GM12873 (cell line): ENCODE measurements around the gene AIFM2.

ENCODE experiments used
- TF ChIP-seq, protein P1 (sequence below): IDR thresholded peaks from 2 replicates; pipeline ENCODE4 v1.5.1; 2012; ENCODE audit warnings: low read depth, mild to moderate bottlenecking, moderate library complexity, low read length, control low read depth; ENCODE audit not compliant: insufficient read depth; ENCODE audit errors: missing control alignments

Gene AIFM2

DNA sequence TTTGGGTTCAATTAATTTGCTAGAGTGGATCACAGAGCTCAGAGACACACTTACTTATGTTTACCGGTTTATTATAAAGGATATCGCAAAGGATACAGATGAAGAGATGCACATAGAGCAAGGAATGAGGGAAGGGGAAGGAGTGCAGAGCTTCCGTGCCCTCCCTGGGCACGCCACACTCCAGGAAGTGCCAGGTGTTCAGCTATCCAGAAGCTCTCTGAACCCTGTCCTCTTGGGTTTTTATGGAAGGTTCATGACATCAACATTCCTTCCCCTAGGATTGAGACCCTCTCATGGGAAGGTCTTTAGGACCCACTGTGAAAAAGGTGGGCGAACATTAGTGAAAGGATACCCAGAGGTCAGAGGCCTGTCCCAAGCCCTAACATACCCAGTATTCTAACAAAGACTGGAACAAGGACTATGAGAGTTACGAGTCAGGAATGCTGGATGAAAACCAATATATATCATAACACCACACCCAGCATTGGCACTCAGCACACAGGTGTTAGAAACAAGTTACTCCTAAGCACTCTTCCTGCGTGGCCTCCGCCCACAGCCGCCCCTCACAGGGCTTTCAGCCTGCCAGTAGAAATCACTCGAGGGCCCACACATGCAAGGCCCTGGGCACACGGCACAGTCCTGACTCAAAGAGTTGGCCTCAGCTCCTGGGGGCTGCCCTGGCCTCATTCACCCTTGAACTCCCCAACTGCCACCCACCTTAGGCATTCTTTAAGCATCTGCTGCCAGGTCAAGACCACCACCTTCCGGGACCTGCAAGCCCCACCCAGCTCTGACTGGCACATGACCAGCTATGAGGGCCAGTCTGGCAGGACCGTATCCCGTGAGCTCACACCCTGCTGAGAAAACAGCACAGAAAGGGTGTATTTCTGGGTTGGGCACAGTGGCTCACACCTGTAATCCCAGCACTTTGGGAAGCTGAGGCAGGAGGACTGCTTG, 5.6 kb upstream of the AIFM2 start:
- TF ChIP-seq, protein P1, sequence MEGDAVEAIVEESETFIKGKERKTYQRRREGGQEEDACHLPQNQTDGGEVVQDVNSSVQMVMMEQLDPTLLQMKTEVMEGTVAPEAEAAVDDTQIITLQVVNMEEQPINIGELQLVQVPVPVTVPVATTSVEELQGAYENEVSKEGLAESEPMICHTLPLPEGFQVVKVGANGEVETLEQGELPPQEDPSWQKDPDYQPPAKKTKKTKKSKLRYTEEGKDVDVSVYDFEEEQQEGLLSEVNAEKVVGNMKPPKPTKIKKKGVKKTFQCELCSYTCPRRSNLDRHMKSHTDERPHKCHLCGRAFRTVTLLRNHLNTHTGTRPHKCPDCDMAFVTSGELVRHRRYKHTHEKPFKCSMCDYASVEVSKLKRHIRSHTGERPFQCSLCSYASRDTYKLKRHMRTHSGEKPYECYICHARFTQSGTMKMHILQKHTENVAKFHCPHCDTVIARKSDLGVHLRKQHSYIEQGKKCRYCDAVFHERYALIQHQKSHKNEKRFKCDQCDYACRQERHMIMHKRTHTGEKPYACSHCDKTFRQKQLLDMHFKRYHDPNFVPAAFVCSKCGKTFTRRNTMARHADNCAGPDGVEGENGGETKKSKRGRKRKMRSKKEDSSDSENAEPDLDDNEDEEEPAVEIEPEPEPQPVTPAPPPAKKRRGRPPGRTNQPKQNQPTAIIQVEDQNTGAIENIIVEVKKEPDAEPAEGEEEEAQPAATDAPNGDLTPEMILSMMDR: no peak

DNA sequence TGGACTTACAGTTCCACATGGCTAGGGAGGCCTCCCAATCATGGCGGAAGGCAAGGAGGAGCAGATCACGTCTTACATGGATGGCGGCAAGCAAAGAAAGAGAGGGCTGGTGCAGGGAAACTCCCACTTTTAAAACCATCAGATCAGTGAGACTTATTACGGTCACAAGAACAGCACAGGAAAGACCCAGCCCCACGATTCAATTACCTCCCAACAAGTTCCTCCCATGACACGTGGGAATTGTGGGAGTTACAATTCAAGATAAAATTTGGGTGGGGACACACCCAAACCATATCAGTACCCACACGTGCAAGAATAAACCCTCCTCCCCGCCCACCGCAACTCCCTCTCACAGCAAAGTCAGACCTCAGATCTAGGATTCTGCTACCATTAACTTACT, 4.5 kb upstream of the AIFM2 start:
- TF ChIP-seq, protein P1: no peak

DNA sequence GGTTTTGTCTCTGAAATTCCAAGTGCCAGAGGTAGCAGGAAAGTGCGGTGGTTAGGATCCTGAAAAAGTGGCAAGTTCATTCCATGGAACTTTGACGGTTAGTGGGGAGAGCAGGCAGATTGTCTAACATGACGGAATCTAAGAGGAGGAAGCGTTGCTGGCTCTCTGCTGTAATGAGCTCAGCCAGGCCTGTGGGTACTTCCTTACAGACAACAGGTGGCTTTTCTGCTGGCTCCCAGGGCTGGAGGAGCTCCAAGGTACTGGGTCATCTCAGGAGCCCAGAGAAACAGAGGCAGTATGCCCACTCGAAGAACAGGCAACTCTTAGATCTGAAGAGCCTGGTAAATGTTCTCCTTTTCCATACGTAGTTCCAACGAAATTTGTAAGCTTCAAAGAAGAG, 3.1 kb upstream of the AIFM2 start:
- TF ChIP-seq, protein P1: no peak

DNA sequence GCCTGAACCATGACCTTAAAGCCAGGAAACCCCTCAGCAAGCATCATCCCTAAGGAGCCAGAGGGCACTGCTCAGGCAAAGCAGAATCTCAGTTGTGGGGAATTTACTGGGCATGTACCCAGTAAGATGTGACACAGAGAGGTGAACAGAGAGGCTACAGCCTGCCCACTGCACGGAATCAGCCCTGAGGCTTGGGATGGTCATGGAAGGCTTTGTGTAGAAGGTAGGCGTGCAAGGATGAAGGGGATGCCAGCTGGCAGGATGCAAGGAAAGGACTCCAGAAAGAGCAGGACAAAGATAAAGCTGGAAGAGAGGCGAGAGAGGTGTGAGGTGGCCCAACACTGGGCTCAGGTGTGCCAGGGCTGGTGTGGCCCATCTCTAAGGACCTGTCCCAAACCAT, 2.4 kb upstream of the AIFM2 start:
- TF ChIP-seq, protein P1: no peak

DNA sequence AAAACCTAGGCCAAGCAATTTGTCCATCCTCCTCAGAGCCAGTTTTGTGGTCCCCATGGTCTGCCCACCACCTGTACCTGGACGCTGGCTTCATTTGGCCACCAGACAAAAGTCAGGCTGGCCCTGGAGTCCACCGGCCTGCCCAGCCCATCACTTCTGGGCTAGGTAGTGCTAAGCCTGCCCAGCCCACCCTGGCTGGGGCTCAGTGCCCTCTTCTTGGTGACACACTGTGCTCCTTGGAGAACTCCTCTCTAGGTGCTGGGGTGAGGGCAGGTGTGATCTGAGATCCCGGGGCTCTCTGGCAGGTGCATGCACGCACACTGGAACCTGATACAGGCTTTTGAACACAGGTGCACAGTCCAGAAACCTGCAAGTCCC, 1.1 kb downstream of the AIFM2 start:
- TF ChIP-seq, protein P1: no peak

DNA sequence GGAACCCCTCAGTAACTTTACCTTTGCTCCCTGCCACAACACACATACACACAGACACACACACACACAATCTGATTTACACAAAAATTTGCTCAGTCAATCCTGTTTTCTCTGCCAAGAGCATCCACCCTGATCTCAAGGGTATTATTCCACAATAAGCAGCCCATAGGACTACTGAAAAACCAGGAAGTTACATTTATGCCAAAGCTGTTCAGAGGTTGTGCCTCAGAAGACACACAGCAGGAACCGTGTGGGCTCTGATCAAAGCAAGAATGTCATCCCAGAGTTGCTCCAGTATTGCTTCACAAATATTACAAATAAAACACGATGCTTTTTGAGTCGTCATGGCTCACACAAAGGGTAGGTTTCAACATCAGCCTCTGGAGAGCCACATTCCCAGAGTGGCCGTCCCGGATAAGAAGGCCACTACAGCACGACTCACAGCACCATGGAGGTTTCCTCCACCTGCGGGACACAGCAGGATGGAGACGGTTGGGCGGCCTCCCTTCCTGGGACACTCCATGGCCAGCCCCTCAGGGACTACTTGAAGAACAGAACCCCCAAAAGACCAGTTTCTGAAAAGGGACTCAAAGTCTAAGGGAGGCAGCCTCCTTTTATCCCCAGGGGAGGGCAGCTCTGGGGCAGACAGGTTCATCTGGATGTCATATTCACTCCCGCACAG, 1.6 kb downstream of the AIFM2 start:
- TF ChIP-seq, protein P1: no peak

DNA sequence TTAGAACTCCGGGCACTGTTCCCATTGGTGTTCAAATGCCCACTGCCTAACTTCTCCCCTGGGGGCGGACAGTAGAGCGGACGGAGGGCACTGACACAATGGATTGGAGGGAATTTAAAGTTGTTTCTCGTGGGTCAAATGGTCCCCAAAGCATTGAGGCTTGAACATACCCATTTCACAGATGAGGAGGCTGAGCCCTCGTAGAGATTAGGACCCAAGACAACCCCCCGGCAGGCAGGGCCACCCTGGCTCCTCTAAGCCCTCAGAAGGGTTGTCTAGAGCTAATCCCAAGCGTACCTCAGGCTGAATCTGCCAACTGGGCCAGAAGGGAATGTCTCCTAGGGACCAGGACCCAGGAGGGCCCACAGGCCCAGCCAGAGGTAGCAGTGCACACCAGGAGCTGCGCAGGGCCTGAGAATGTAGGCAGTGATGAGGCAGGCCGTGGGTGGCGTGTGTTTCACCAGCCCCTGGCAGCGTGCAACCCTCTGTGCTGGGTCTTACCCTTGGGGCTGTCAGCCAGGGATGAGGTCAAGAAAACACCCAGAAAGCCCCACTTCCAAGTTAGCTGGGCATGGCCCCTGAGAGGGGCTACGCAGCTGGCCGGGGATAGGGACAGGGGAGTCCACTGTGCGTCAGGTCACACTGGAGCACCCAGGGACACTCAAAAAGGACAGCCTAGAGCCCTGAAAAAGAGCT, 5.8 kb downstream of the AIFM2 start:
- TF ChIP-seq, protein P1: no peak
